Chondrocyte (in vitro differentiated cells): ENCODE data around the gene RGP1. TPM values are rescaled to one million over a fixed set of nuclear protein-coding genes. Genes with fewer than 3 reads are reported as not detected.

Source experiments
- DNase-seq: peaks from one replicate; pipeline ENCODE4 v3.0.0; 2021; ENCODE audit warnings: mixed read lengths, low spot score
- H3K27ac Mint-ChIP-seq: one replicate; pipeline ENCODE4 v1.8.0; 2021; ENCODE audit warnings: mild to moderate bottlenecking, moderate library complexity, mixed read lengths; ENCODE audit not compliant: unreplicated experiment
- H3K27me3 Mint-ChIP-seq: 2 replicates; pipeline ENCODE4 v1.8.0; 2021; ENCODE audit warnings: low read depth, mixed read lengths
- H3K36me3 Mint-ChIP-seq: 2 replicates; pipeline ENCODE4 v1.8.0; 2021; ENCODE audit warnings: low read depth, mixed read lengths
- H3K4me1 Mint-ChIP-seq: 2 replicates; pipeline ENCODE4 v1.8.0; 2021; ENCODE audit warnings: low read depth, mild to moderate bottlenecking, mixed read lengths
- H3K4me3 Mint-ChIP-seq: one replicate; pipeline ENCODE4 v1.8.0; 2021; ENCODE audit warnings: mild to moderate bottlenecking, moderate library complexity, mixed read lengths; ENCODE audit not compliant: unreplicated experiment
- H3K9me3 Mint-ChIP-seq: 2 replicates; pipeline ENCODE4 v1.8.0; 2021; ENCODE audit warnings: low read depth, mixed read lengths
- total RNA-seq: library from RNA; stranded (reverse); gene quantifications from 3 replicates; pipeline ENCODE4 v1.2.1, GENCODE V29; 2021
- TF ChIP-seq, protein P1 (sequence below): fragments of 200-600 bp; sonication (generic); IDR thresholded peaks from 2 replicates; pipeline ENCODE4 v1.5.0; 2021; ENCODE audit warnings: antibody characterized with exemption, mild to moderate bottlenecking, moderate library complexity

Gene RGP1
- total RNA-seq, 1 donor from 2014 or later = 27.7 TPM

DNA sequence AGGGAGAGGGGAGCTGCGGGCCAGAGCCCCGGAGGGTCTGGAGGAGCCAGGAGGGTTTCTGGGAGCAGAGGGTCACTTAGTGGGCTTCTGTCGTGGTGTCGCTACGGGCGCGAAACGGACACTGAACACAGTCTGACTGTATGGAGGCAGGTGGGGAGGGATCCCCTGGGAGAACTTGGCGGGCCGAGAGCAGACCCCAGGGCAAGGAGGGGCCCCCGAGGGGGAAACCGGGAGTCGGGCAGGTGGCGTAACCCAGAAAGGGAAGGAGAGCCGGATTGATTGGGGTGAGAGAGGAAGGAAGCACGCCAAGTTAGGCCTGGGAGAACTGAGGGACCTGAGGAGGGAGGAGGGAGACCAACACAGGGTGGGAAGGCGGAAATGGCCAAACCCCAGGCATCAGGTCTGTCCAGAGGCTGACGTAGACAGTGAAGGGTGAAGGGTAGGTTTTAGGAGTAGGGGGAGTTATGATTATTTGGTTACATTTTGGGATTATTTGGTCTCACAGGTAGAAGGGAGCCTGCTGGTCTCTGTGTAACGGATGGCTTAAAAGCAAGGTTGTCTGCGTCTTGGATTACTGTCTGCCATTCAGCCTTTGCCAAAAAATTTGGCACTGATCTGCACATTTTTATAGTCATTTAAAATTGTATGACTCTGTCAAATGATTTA is 8.3 kb downstream of the RGP1 start:
- H3K4me1 Mint-ChIP-seq = peaks cover 54% of the 10 kb centered on the region
- DNase-seq = no peak
- H3K9me3 Mint-ChIP-seq = no peaks in the 10 kb centered on the region
- H3K36me3 Mint-ChIP-seq = peaks cover 14% of the 10 kb centered on the region
- H3K27me3 Mint-ChIP-seq = no peaks in the 10 kb centered on the region
- TF ChIP-seq, protein P1, sequence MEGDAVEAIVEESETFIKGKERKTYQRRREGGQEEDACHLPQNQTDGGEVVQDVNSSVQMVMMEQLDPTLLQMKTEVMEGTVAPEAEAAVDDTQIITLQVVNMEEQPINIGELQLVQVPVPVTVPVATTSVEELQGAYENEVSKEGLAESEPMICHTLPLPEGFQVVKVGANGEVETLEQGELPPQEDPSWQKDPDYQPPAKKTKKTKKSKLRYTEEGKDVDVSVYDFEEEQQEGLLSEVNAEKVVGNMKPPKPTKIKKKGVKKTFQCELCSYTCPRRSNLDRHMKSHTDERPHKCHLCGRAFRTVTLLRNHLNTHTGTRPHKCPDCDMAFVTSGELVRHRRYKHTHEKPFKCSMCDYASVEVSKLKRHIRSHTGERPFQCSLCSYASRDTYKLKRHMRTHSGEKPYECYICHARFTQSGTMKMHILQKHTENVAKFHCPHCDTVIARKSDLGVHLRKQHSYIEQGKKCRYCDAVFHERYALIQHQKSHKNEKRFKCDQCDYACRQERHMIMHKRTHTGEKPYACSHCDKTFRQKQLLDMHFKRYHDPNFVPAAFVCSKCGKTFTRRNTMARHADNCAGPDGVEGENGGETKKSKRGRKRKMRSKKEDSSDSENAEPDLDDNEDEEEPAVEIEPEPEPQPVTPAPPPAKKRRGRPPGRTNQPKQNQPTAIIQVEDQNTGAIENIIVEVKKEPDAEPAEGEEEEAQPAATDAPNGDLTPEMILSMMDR = no peak
- H3K4me3 Mint-ChIP-seq = peak overlapping the region; percentile 53
- peak overlapping the region; percentile 76 for H3K27ac Mint-ChIP-seq

DNA sequence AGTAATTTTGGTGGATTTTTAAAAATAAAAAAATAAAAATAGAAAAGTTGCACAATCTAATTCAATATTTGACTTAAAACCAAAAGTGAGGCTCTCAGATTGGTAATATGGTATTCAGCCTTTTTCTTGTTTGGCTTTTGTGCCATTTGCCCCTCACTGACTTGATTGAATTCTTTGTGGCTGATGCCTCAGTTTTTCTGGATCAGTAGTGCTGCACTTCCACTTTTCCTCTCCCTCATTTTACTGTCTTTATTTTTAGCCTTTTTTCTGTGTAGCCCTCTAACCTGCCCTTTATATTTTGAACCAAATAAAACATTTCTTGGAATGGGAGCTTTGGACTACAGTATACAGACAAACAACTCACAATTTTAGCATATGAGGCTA is 8.8 kb downstream of the RGP1 start:
- H3K27ac Mint-ChIP-seq = no peak overlapping the region
- no peaks in the 10 kb centered on the region for H3K9me3 Mint-ChIP-seq
- no peak for DNase-seq
- H3K27me3 Mint-ChIP-seq = no peaks in the 10 kb centered on the region
- peaks cover 10% of the 10 kb centered on the region for H3K36me3 Mint-ChIP-seq
- H3K4me1 Mint-ChIP-seq = peaks cover 54% of the 10 kb centered on the region
- no peak overlapping the region for H3K4me3 Mint-ChIP-seq
- TF ChIP-seq, protein P1 = no peak

DNA sequence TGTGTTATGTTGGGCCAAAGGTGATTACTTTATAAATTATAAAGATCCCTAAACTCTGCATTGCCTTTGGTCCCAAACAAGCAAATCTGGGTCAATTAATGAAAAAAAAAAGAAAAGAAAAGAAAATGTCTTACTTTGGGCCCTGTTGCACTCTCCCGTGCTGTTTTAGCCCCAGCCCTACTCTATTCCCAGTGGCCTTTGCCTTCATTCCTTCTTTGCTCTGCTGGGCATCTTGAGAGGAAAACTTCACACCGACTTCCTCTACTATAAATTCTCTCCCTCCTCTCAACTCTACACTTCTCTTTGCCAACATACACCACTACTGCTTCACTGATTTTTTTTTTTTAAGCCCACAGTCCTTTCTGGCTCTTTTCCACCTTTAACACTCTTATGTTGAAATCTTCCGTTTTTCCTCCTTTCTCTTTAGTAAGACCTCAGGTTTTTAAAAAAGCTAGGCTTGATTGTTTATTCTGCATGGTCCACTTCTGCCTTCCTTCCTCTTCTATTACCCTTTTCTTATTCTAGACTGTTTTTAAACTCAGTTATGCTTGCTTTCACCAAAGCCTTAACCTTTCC is 9.5 kb downstream of the RGP1 start:
- TF ChIP-seq, protein P1 = no peak
- DNase-seq = no peak
- H3K27me3 Mint-ChIP-seq = no peaks in the 10 kb centered on the region
- H3K4me1 Mint-ChIP-seq = peaks cover 54% of the 10 kb centered on the region
- H3K27ac Mint-ChIP-seq = peak overlapping the region; percentile 41
- H3K9me3 Mint-ChIP-seq = no peaks in the 10 kb centered on the region
- H3K36me3 Mint-ChIP-seq = peaks cover 6% of the 10 kb centered on the region
- no peak overlapping the region for H3K4me3 Mint-ChIP-seq

DNA sequence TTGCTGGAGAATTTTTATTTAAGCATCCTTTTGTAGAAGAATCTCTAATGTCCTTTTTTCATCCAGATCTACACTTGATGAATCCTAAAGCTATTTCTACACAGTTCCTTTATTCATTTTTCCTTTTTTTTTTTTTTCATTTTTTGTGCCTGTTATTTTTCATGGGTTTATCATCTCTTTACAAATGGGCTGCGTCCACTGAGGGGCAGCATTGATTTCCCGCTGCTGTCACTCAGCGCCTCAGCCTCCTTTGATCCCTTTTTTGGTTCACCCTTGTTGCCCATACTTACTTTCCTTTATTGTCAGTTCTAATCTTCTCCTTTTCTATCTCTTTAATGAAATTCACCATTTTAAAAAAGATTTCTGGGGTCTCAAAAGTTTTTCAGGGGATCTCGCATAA is 10.7 kb downstream of the RGP1 start:
- H3K36me3 Mint-ChIP-seq = no peaks in the 10 kb centered on the region
- H3K4me3 Mint-ChIP-seq = no peak overlapping the region
- TF ChIP-seq, protein P1 = no peak
- H3K4me1 Mint-ChIP-seq = peaks cover 49% of the 10 kb centered on the region
- DNase-seq = no peak
- peak overlapping the region; percentile 24 for H3K27ac Mint-ChIP-seq
- no peaks in the 10 kb centered on the region for H3K9me3 Mint-ChIP-seq
- H3K27me3 Mint-ChIP-seq = no peaks in the 10 kb centered on the region

DNA sequence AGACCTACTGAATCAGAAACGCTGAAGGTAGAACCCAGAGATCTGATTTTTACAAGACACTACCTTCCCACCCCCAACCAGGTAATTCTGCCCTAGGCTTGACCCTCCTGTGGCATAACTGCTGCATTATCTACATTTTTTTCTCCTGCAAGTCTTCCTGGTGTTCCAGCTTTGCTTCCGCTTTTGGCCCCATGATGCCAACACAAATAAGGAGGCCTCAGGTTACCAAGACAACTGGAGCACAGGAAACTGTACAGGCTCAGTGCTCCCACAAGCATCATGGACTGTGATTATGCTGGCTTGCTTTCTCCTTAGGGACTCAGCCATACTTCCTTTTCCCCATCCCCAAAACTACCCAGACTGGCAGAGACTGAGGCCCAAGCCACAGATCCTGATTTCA is 11.6 kb downstream of the RGP1 start:
- DNase-seq = no peak
- Mint-ChIP-seq H3K9me3 (no peaks in the 10 kb centered on the region), H3K27ac (peak overlapping the region; percentile 84), H3K36me3 (no peaks in the 10 kb centered on the region), H3K4me1 (peaks cover 49% of the 10 kb centered on the region), H3K27me3 (no peaks in the 10 kb centered on the region), H3K4me3 (no peak overlapping the region)
- TF ChIP-seq, protein P1 = no peak
